ENCODE results near the gene CEP55.

The CEP55 gene

GRCh38 chr10:93566435-93567276 lies 70.2 kb downstream of the CEP55 start, which contains the start of gene FFAR4:
Gene FFAR4 (plus strand): TSS chr10:93566665. CDS start chr10:93566721, 56 bp downstream.
- H3K4me3 ChIP-seq (ENCODE audit: low read depth, low read length): no peak within 1 kb of the TSS
- TF ChIP-seq CTCF (IDR thresholded peaks at IDR 0.05; ENCODE audit: borderline replicate concordance, insufficient read depth, low read depth, low read length): no peak

- no peak overlapping the region for H3K4me3 ChIP-seq (ENCODE audit: low read depth, low read length)
- TF ChIP-seq CTCF (IDR thresholded peaks at IDR 0.05; ENCODE audit: borderline replicate concordance, insufficient read depth, low read depth, low read length): no peak
Measured at GRCh38 chr10:93567277-93568104, 71.1 kb downstream of the CEP55 start.

- H3K4me3 ChIP-seq (ENCODE audit: low read depth, low read length): no peak overlapping the region
- TF ChIP-seq CTCF (IDR thresholded peaks at IDR 0.05; ENCODE audit: borderline replicate concordance, insufficient read depth, low read depth, low read length): no peak
Measured at GRCh38 chr10:93568105-93568390, 71.6 kb downstream of the CEP55 start.

GRCh38 chr10:93570383-93570782 lies 74.0 kb downstream of the CEP55 start:
- H3K4me3 ChIP-seq (ENCODE audit: low read depth, low read length): no peak overlapping the region
- TF ChIP-seq CTCF (IDR thresholded peaks at IDR 0.05; ENCODE audit: borderline replicate concordance, insufficient read depth, low read depth, low read length): no peak

GRCh38 chr10:93572606-93573005 lies 76.2 kb downstream of the CEP55 start:
- no peak overlapping the region for H3K4me3 ChIP-seq (ENCODE audit: low read depth, low read length)
- no peak for TF ChIP-seq CTCF (IDR thresholded peaks at IDR 0.05; ENCODE audit: borderline replicate concordance, insufficient read depth, low read depth, low read length)

- no peak for TF ChIP-seq CTCF (IDR thresholded peaks at IDR 0.05; ENCODE audit: borderline replicate concordance, insufficient read depth, low read depth, low read length)
- H3K4me3 ChIP-seq (ENCODE audit: low read depth, low read length): no peak overlapping the region
Measured at GRCh38 chr10:93573051-93573909, 76.9 kb downstream of the CEP55 start.

Measured in GM12875 (cell line).